Neural cell (in vitro differentiated cells): ENCODE results near the gene FREY1.

Source experiments
- EP300 ChIP-seq: fragments of 450-650 bp; conservative IDR thresholded peaks from 2 replicates; pipeline ENCODE4 v1.6.1; 2014; ENCODE audit warnings: antibody characterized with exemption, mild to moderate bottlenecking, moderate library complexity; ENCODE audit not compliant: poor library complexity, severe bottlenecking
- EZH2 ChIP-seq: fragments of 200-600, 300-800 bp; shearing (Covaris generic), sonication (generic); IDR thresholded peaks from 2 replicates; pipeline ENCODE4 v1.6.1; 2014; ENCODE audit warnings: antibody characterized with exemption, low read length, borderline replicate concordance, mild to moderate bottlenecking; ENCODE audit not compliant: insufficient read depth, poor library complexity, severe bottlenecking
- MXI1 ChIP-seq: fragments of 450-650 bp; conservative IDR thresholded peaks from 2 replicates; pipeline ENCODE4 v1.6.1; 2014; ENCODE audit warnings: antibody characterized with exemption, mild to moderate bottlenecking; ENCODE audit not compliant: poor library complexity, severe bottlenecking
- RAD21 ChIP-seq: fragments of 450-650 bp; conservative IDR thresholded peaks from 2 replicates; pipeline ENCODE4 v1.6.1; 2014; ENCODE audit warnings: antibody characterized with exemption, mild to moderate bottlenecking, moderate library complexity
- TF ChIP-seq, protein P1 (sequence below): fragments of 450-650 bp; IDR thresholded peaks from 2 replicates; pipeline ENCODE4 v1.5.1; 2014; ENCODE audit warnings: antibody characterized with exemption, mild to moderate bottlenecking, moderate library complexity; ENCODE audit not compliant: poor library complexity, severe bottlenecking

DNA sequence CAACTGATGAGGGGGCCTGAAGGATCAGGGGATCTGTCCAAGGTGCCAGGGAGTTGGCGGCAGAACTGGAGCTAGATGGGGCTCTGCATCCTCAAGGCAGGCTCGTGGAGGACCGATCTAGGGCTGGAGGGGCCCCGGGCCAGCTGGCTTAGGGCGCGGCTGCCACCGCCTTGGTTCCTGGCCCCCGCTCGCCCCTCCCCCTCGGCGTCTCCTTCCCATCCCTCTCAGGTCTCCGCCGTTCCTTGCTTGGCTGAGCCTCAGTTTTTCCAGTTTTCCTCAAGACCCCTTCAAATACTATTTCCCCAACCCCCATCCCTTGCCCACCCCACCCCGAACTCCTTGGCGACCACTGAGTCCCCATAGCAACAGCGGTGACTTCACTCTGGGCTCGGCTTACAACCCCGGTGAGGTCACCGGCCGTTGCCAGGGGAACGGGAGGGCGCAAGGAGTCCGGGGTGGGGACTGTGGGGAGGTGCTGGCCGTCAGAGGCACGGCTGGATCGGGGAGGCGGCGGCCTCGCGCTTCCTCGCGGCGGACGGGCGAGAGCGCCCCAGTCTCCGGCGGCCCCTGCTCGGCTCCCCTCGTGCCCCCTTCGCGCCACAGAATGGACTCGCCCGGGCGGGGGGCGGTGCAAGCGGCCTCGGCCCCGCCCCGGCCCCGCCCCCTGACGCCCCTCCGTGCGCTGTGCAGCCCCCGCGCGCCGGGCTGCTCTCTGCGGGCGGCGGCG is 7.5 kb downstream of the FREY1 start:
- TF ChIP-seq, protein P1, sequence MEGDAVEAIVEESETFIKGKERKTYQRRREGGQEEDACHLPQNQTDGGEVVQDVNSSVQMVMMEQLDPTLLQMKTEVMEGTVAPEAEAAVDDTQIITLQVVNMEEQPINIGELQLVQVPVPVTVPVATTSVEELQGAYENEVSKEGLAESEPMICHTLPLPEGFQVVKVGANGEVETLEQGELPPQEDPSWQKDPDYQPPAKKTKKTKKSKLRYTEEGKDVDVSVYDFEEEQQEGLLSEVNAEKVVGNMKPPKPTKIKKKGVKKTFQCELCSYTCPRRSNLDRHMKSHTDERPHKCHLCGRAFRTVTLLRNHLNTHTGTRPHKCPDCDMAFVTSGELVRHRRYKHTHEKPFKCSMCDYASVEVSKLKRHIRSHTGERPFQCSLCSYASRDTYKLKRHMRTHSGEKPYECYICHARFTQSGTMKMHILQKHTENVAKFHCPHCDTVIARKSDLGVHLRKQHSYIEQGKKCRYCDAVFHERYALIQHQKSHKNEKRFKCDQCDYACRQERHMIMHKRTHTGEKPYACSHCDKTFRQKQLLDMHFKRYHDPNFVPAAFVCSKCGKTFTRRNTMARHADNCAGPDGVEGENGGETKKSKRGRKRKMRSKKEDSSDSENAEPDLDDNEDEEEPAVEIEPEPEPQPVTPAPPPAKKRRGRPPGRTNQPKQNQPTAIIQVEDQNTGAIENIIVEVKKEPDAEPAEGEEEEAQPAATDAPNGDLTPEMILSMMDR, result no peak
- TF ChIP-seq EP300 (peak; percentile 80), RAD21 (no peak), EZH2 (no peak), MXI1 (peak; percentile 82)
